ENCODE data around the gene MAD2L2. TPM values are rescaled to one million over a fixed set of nuclear protein-coding genes. Genes with fewer than 3 reads are reported as not detected.

The MAD2L2 gene
- total RNA-seq, 1 donor from 2014 or later, result 30.1 TPM

DNA sequence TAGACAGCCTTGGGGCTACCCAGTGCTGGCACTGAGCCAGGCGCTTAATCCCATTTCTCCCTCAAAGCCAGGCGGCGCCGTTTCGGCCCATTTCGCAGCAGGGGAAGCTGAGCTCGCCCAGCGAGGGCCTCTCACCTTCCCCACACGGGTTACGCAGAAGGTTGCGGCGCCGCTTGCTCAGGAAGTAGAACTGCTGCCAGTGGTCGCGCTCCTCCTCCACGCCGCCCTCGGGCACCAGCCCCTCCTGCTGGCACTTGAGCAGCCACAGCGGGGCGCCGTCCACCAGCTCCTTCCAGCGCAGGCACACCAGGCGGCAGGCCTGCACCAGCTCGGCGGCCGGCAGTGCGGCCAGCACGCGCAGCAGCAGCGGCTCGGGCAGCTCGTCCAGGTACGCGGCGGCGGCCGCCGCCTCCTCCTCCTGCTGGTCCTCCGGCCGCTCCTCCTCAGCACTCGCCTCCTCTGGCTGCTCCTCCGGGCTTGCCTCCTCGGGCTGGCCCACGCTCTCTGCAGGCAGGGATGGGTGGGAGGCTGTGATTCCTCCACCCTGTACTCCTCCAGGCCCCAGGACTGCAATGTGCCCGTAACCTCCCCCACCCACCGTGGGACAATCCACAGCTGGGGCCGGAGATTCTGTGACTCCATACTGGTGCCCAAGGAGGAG is 30.5 kb downstream of the MAD2L2 start:
- H3K27me3 Mint-ChIP-seq (ENCODE audit: low read depth, unreplicated experiment), result peaks cover 13% of the 10 kb centered on the region
- H3K9me3 Mint-ChIP-seq (ENCODE audit: unreplicated experiment), result no peaks in the 10 kb centered on the region
- no peak overlapping the region for H3K4me3 Mint-ChIP-seq (ENCODE audit: unreplicated experiment)
- DNase-seq (ENCODE audit: low read depth) (peak; percentile 42), FAIRE-seq (no peak)
- H3K36me3 Mint-ChIP-seq (ENCODE audit: low read depth, unreplicated experiment), result no peaks in the 10 kb centered on the region
- peak; percentile 22 for TF ChIP-seq CTCF (IDR thresholded peaks at IDR 0.05; ENCODE audit: insufficient read depth, low read depth, low read length)
- TF ChIP-seq EZH2 (IDR thresholded peaks at IDR 0.05; ENCODE audit: insufficient read depth, low read length), result no peak
- peak overlapping the region; percentile 68 for H3K4me2 ChIP-seq (ENCODE audit: low read length)
- H2AFZ ChIP-seq (ENCODE audit: low read depth, low read length), result peak overlapping the region; percentile 64
- no peaks in the 10 kb centered on the region for H3K79me2 ChIP-seq (ENCODE audit: insufficient read depth, low read length)
- no peak overlapping the region for H3K27ac ChIP-seq (ENCODE audit: low read depth, low read length)
- no peak overlapping the region for H3K9ac ChIP-seq (ENCODE audit: low read length)
- H3K9me3 ChIP-seq (ENCODE audit: insufficient read depth, low read depth, low read length), result no peaks in the 10 kb centered on the region
- no peak overlapping the region for H3K4me3 ChIP-seq (ENCODE audit: insufficient read depth, low read depth, low read length)
- no peak overlapping the region for H3K27ac Mint-ChIP-seq (ENCODE audit: unreplicated experiment)
- peaks cover 5% of the 10 kb centered on the region for H4K20me1 ChIP-seq (ENCODE audit: insufficient read depth, low read length)
- peaks cover 19% of the 10 kb centered on the region for H3K27me3 ChIP-seq (ENCODE audit: insufficient read depth, low read length)
- H3K4me1 Mint-ChIP-seq (ENCODE audit: low read depth, unreplicated experiment), result peaks cover 3% of the 10 kb centered on the region
- no peaks in the 10 kb centered on the region for H3K36me3 ChIP-seq (ENCODE audit: insufficient read depth, low read length)
- H3K4me1 ChIP-seq (ENCODE audit: insufficient read depth, low read length), result peaks cover 8% of the 10 kb centered on the region

DNA sequence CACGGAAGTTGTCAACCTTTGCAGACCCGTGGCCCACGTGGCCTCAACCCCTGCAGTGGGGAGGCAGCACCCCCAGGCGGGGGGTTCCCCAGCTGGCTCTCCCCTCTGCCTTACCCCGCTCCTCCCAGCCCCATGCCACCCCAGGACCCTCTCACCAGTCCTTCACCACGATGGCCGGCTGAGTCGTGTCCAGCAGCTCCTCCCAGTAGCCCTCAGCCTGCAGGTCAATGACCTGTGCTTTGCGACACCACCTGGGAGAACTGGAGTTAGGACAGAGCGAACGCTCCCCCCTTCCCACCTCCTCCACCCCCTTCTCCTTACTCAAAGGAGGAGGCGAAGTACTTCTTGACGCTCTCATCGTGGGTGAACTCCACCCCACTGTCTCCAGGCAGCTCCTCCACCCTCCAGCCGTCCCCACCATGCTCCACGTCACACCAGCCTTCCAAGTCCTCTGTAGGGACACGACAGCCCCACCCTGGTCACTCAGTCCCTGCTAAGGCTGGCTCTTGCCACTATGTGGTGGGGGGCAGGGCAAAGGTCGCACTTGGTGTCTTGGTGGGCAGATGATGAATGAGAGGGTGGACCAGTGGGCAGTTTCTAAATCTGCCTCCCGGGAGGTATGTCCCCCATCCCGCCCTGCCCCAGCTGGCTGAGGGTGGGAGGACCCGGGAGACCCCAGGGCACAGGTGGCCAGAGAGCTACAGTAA is 31.2 kb downstream of the MAD2L2 start:
- peaks cover 5% of the 10 kb centered on the region for H4K20me1 ChIP-seq (ENCODE audit: insufficient read depth, low read length)
- no peak for FAIRE-seq
- peaks cover 13% of the 10 kb centered on the region for H3K27me3 Mint-ChIP-seq (ENCODE audit: low read depth, unreplicated experiment)
- H3K36me3 ChIP-seq (ENCODE audit: insufficient read depth, low read length), result no peaks in the 10 kb centered on the region
- H3K4me1 ChIP-seq (ENCODE audit: insufficient read depth, low read length), result peaks cover 8% of the 10 kb centered on the region
- DNase-seq (ENCODE audit: low read depth), result no peak
- H3K9me3 ChIP-seq (ENCODE audit: insufficient read depth, low read depth, low read length), result no peaks in the 10 kb centered on the region
- no peak overlapping the region for H3K4me3 ChIP-seq (ENCODE audit: insufficient read depth, low read depth, low read length)
- no peak overlapping the region for H3K27ac Mint-ChIP-seq (ENCODE audit: unreplicated experiment)
- peaks cover 3% of the 10 kb centered on the region for H3K4me1 Mint-ChIP-seq (ENCODE audit: low read depth, unreplicated experiment)
- H3K27ac ChIP-seq (ENCODE audit: low read depth, low read length), result no peak overlapping the region
- H3K4me2 ChIP-seq (ENCODE audit: low read length), result peak overlapping the region; percentile 68
- peak overlapping the region; percentile 64 for H2AFZ ChIP-seq (ENCODE audit: low read depth, low read length)
- peaks cover 19% of the 10 kb centered on the region for H3K27me3 ChIP-seq (ENCODE audit: insufficient read depth, low read length)
- H3K9me3 Mint-ChIP-seq (ENCODE audit: unreplicated experiment), result no peaks in the 10 kb centered on the region
- H3K4me3 Mint-ChIP-seq (ENCODE audit: unreplicated experiment), result no peak overlapping the region
- no peaks in the 10 kb centered on the region for H3K79me2 ChIP-seq (ENCODE audit: insufficient read depth, low read length)
- H3K9ac ChIP-seq (ENCODE audit: low read length), result no peak overlapping the region
- TF ChIP-seq EZH2 (IDR thresholded peaks at IDR 0.05; ENCODE audit: insufficient read depth, low read length), result no peak
- TF ChIP-seq CTCF (IDR thresholded peaks at IDR 0.05; ENCODE audit: insufficient read depth, low read depth, low read length), result no peak
- H3K36me3 Mint-ChIP-seq (ENCODE audit: low read depth, unreplicated experiment), result no peaks in the 10 kb centered on the region

DNA sequence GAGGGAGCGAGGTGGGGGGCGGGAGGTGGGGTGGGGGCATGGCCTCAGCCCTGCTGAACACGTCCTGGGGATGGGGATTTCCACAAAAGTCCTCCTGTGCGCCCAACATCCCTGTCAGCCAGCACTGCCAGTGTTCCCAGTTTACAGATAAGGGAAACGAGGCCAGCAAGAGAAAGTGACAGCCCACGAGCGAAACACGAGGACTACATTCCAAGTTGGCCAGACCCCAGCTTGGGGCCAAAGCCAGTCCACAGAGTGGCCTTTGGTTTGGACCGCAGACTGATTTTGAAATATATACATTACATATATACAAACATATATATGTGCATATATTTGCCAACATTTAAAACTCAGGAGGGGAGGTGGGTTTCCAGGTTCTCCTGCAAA is 31.7 kb downstream of the MAD2L2 start:
- H4K20me1 ChIP-seq (ENCODE audit: insufficient read depth, low read length), result peaks cover 5% of the 10 kb centered on the region
- H3K36me3 ChIP-seq (ENCODE audit: insufficient read depth, low read length), result no peaks in the 10 kb centered on the region

More for the DNA sequence above, 31.7 kb downstream of the MAD2L2 start:
- Histone ChIP-seq H3K27ac (ENCODE audit: low read depth, low read length) (no peak overlapping the region), H3K4me3 (ENCODE audit: insufficient read depth, low read depth, low read length) (no peak overlapping the region), H3K27me3 (ENCODE audit: insufficient read depth, low read length) (peaks cover 19% of the 10 kb centered on the region), H3K4me2 (ENCODE audit: low read length) (no peak overlapping the region), H3K79me2 (ENCODE audit: insufficient read depth, low read length) (no peaks in the 10 kb centered on the region), H3K4me1 (ENCODE audit: insufficient read depth, low read length) (peaks cover 8% of the 10 kb centered on the region), H2AFZ (ENCODE audit: low read depth, low read length) (no peak overlapping the region), H3K9ac (ENCODE audit: low read length) (no peak overlapping the region), H3K9me3 (ENCODE audit: insufficient read depth, low read depth, low read length) (no peaks in the 10 kb centered on the region)
- Mint-ChIP-seq H3K27me3 (ENCODE audit: low read depth, unreplicated experiment) (peaks cover 13% of the 10 kb centered on the region), H3K4me1 (ENCODE audit: low read depth, unreplicated experiment) (peaks cover 3% of the 10 kb centered on the region), H3K27ac (ENCODE audit: unreplicated experiment) (no peak overlapping the region), H3K36me3 (ENCODE audit: low read depth, unreplicated experiment) (no peaks in the 10 kb centered on the region), H3K9me3 (ENCODE audit: unreplicated experiment) (no peaks in the 10 kb centered on the region), H3K4me3 (ENCODE audit: unreplicated experiment) (no peak overlapping the region)
- TF ChIP-seq EZH2 (IDR thresholded peaks at IDR 0.05; ENCODE audit: insufficient read depth, low read length), result no peak
- TF ChIP-seq CTCF (IDR thresholded peaks at IDR 0.05; ENCODE audit: insufficient read depth, low read depth, low read length), result no peak
- no peak for FAIRE-seq
- DNase-seq (ENCODE audit: low read depth), result no peak
